ENCODE data around the gene CCDC178.

DNA sequence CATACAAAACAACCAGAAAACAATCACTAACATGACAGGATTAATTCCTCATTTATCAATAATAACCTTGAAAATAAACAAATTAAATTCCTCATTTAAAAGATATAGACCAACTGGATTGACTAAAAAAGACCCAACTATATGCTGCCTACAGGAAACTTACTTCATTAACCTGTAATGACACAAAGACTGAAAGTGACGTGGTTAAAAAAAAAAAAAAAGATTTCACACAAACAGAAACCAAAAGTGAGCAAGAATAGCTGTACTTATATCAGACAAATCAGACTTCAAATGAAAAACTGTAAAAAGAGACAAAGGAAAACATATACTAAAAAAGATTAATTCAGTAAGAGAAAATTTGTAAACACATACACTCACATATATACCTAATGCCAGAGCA, 201.2 kb downstream of the CCDC178 start:
- TF ChIP-seq CTCF (IDR thresholded peaks at IDR 0.05) (no peak), POLR2A (IDR thresholded peaks at IDR 0.05) (no peak)

Measured in esophagus squamous epithelium (tissue), 4 donors.